GM19328 (cell line): ENCODE data around the gene KCNQ1.

Source experiments
- ATAC-seq: cut with Tn5 transposase; IDR thresholded peaks from one replicate; pipeline ENCODE4 v1.9.1; 2021; ENCODE audit warnings: mild to moderate bottlenecking, moderate library complexity; ENCODE audit not compliant: unreplicated experiment

KCNQ1 gene

DNA sequence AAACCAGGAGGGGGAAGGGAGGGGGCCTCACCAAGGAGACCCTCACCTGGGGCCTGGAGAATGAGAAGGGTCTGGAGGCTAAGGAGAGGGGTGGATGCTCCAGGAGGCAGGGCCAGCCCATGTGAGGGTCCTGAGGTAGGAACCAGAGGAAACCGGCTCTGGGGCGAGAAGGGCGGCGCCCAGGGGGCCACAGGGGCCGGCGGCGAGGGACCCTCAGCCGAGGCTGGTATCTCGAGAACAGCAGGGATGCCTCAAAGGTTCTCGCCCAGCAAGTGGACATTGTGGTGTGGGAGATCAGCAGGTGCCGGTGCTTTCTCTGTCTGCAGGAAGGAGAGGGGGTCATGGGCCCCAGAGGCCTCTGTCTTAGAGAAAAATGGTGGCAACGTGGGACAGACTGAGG, 392.8 kb downstream of the KCNQ1 start:
- ATAC-seq: no peak

DNA sequence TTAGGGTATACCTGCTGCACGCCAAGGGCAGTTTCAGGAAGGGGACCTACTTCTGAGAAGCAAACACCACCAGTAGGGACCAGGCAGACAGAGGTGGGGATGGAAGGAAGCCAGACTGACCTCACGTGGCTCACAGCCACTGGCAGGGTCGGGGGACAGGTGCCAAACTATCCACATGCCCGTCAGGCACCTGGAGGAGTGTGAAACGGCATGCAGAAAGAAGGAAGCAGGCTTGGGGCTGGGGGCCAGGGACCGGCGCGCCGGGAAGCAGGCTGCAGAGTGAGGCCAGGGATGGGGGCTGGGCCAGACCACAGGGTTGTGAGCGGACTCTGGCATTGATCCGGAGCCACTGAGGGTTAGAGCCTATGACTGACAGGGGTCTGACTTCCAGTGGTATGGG, 393.3 kb downstream of the KCNQ1 start:
- ATAC-seq: no peak

DNA sequence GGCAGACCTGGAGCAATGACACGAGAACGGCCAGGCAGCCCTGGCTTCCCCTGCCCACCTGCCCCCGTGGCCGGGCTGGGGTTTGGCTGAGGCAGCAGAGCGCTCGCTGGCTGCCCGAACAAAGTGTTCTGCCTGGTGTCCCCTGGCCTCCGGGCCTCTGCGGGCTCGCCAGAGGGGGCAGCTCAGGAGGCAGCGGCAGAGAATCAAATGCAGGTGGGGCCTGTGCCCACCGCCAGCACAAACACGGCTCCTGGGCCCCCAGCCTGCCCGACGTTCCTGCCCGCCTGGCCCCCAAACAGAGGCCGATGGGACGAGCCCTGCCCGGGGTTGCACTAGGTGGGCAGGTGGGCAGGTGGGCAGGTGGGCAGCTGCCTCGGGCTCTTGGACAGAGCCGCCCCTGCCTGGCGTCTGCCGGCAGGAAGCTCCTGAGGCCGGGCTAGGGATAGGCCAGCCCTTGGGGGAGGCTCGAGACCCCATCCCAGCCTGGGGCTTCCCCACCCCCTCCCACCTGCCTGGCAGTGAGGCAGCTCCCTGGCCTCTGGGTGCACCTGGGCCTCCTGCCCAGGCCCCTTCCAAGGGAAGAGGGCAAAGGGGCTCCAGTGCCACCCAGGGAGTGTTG, 394.0 kb downstream of the KCNQ1 start:
- no peak for ATAC-seq

DNA sequence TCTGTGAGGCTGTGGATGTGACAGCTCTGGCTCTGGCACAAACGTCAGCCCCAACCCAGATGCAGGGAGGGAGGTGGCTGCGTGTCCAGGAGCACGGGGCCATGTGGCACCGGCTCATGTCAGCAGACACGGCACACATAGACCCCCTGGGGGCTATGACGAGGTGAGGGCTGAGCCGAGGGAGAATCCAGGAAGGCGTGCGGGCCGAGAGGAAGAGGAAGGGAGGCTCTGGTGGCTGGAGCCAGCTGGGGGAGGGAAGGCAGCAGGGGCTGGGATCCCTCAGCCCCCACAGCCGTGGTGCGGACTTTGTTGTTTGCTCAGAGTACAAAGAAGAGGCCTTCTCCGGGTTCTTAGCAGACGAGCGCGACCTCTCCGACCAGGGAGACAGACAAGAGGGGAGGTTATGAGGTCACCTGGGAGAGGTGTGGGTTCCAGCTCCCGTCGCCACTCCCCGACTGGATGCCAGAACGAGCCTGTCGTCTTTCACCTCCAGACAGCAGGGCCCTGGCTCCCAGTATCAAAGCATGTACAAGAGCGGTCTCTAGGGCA, 394.7 kb downstream of the KCNQ1 start:
- ATAC-seq: no peak

- ATAC-seq: no peak
These were observed 396.8 kb downstream of the KCNQ1 start for GRCh38 chr11:2841411-2842190.

GRCh38 chr11:2842876-2843275, 398.1 kb downstream of the KCNQ1 start:
- ATAC-seq: no peak

DNA sequence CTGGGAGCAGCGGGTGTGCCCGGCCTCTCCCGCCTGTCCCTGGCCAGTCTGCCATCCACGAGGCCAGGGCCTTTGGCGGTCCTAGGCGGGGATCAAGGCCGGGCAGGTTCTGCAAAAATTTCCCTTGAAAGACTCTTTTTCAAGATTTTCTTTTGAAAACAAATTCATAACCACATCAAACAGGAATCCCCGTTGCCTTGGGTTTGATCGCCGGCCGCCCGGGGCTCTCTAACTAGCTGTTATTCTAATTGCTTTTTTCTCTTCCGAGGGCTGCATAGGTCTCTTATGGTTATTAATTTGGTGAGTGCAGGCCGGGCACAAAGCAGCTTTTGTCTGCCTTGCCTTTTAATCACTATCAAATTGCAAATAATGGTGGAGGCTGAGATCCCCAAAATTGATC, 398.7 kb downstream of the KCNQ1 start:
- ATAC-seq: no peak

GRCh38 chr11:2844116-2844842, 399.5 kb downstream of the KCNQ1 start:
- no peak for ATAC-seq

DNA sequence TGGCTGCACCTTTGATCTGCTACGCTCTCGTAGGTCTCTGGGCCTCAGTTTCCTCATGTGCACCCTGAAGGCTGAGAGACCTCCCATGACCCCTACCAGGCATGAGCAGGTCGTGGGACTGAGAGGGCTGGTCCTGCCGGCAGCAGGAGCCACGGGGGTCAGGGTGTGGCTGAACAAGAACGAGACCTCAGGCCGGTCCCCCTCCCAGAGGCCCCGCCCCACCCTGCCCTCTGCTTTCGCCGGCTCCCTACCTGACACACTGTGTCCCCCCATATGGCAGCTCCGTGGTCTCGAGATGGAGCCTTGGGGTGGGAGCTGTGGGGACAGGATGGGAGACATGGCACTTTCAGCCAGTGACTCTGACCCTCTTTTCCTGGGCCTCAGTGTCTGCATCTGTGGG, 400.2 kb downstream of the KCNQ1 start:
- no peak for ATAC-seq

DNA sequence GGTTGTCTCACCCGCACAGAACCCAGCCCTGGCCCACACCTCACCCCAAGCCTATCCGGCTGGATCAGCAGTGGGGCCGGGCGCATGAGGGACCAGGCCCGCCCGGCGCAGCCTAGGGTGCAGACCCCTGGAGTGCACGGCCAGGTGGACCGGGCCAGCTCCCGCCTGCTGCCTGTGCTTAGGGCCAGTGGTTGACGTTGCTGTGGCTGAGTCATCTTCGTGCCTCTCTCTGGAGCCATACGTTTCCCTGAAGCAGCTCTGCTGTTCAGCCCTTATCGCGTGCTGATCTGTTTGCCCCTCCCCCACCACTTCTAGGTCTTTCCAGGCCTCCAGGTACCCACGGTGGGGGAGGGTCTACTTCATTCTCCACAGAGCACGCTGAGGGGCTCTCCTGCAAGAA, 401.2 kb downstream of the KCNQ1 start:
- no peak for ATAC-seq

DNA sequence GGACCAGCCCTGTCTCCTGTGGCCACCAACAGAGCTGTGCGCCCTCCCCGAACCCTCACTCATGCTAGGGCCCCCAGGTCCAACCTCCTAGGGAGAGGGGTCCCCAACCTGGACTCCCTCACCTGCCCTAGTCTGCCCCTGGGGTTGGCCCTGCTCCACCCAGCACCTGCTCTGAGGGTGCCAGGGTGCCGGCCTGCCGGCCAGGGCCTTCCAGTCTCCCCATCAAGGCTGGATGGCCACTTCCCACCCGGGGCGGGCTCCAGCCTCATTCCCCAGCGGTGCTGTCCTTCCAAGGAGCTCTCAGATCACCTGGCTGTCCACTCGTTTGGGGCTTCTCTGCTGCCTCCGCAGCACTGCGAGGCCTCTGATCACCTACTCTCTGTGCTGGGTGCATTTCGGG, 401.7 kb downstream of the KCNQ1 start:
- ATAC-seq: no peak

- no peak for ATAC-seq
These were observed 402.8 kb downstream of the KCNQ1 start for GRCh38 chr11:2847561-2847960.

DNA sequence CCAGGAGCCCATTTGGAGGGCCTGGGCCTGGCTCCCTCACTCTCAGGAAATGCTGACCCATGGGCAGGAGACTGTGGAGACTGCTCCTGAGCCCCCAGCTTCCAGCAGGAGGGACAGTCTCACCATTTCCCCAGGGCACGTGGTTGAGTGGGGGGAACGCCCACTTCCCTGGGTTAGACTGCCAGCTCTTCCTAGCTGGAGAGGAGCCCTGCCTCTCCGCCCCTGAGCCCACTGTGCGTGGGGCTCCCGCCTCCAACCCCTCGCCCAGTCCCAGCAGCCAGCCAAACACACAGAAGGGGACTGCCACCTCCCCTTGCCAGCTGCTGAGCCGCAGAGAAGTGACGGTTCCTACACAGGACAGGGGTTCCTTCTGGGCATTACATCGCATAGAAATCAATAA, 403.7 kb downstream of the KCNQ1 start:
- ATAC-seq: no peak

DNA sequence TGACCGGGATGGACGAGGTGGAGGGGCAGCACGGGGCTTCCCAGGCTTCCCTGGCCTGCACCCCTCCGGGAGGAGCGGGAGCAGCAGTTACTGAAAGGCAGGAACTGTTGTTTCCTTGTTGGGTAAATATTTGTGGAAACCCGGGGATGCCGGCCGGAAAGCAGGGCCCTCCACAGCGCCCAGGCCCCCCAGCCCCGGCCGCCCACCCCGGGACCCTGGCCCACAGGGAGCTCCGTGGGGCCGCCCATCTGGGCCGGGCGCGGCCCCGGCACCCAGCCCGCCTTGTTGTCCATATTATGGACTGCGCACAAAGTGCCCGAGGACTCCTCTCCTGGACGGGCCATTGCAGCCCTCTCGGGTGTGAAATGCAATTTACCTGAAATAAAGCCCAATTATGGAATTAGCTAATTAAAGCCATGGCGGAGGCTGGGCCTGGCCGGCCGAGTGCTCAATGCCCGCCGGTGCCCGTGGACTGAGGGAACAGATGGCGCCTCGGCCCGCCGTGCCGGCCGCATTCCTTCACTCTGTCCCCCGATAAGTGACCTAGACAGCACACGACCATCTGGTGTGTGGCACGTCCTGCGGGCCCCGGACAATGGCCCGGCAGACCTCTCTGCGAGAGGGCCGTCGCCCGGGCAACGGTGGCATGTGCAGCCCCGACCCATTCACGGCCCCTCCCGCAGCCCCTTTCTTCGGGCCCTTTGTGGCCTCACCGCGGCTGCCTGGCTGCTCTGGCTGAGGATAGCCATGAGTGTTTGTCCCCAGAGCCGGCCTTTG, 405.4 kb downstream of the KCNQ1 start:
- ATAC-seq: no peak

DNA sequence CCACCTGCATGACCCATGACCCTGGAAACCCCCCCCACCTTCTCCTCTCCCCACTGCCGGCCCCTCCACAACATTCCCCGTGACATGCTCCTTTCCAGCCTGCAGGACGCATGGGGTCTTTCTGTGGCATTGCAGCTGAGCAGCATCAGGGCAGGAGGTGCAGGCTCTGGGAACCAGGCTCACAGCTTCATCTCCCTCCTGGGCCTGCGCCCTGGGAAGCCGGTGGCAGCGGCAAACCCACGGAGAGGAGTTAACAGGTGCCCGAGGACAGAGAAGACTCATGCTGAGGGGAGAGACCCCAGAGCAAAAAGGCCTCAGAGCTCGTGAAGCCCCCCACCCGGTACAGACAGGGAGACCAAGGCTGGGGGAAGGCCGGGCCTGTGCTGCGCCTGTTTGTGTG, 408.6 kb downstream of the KCNQ1 start:
- ATAC-seq: no peak

DNA sequence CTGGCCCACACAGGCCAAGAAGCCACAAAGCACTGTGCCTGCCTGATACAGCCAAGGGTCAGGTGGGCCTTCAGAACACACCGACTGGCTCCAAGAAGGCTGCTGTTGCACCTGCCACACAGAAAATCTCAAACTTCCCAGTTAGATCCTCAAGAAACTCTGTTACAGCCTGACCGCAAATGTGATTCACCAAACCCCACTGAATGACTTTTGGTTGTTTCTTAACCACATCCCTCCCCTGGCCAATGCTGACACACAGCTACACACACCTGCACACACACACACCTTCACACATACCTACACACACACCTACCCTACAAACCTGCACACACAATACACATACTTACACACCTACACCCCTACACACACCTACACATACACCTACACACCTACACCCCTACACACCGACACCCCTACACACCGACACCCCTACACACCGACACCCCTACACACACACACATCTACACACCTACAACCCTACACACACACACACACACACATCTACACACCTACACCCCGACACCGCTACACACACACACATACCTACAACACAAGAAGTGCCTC, 409.3 kb downstream of the KCNQ1 start:
- ATAC-seq: no peak

- no peak for ATAC-seq
These were observed 410.4 kb downstream of the KCNQ1 start for GRCh38 chr11:2855162-2855561.

GRCh38 chr11:2857276-2857675, 412.5 kb downstream of the KCNQ1 start:
- no peak for ATAC-seq

GRCh38 chr11:2857918-2858317, 413.1 kb downstream of the KCNQ1 start:
- ATAC-seq: no peak

- no peak for ATAC-seq
These were observed 414.3 kb downstream of the KCNQ1 start for GRCh38 chr11:2858995-2859698.
